ENCODE results near the gene RAB11FIP3. TPM values are rescaled to one million over a fixed set of nuclear protein-coding genes. Genes with fewer than 3 reads are reported as not detected.

Gene RAB11FIP3
- total and polyA plus RNA-seq, 12 donors: 12.7 to 63.4 (median 40.8) TPM

DNA sequence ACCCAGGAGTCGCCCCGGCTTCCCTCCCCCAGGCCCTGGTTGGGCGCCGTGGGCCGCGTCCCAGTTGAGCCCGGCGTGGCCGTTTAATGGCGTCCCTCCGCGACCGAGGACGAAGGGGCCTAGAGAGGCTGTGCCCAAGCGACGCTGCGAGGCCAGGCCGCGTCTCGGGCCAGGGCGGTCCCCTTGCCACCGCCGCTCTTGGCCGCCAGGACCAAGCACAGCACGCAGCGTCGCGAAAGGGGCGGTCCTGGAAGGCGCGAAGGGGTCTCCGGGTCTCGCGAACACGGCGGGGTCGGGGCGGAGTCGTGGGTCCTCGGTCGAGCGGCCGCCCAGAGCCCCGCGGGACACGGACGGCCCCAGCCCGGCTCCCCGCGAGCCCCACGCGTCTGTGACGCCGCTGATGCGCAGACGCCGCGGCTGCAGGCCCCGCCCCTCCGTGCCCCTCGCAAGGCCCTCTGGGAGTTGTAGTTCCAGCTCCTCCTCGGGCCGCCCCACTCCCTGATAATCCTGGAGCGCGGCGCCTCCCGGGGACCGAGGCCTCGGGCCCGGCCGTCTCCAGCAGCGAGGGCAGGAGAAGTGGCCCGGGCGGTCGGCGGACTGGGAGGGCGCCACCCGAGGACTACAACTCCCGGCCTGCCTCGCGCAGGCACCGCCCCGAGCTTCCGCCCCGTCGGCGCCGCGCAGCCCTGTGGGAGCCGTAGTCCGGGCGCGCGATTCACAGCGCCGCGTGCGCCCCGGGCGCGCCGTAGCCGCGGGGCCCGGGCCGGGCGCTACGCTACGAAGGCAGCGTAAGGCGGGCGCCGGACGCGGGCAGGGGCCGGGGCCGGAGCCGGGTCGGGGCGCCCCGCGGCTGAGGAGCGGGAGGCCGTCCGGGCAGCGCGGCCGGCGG is 101.8 kb downstream of the RAB11FIP3 start, which contains the start of gene CAPN15:
Gene CAPN15, plus strand, starts transcription at position 698 of the 889 bp plus-strand sequence. CDS start 19,127 bp downstream, outside the sequence.
- Histone ChIP-seq H3K4me1 (replicated peaks in 1 of 2) (peaks cover 29 to 43% of the 10 kb centered on the region in 2 donors), H3K27me3 (no peaks in the 10 kb centered on the region), H3K9me3 (replicated peaks in 1 of 3) (no peaks in the 10 kb centered on the region), H3K36me3 (replicated peaks in 1 of 2) (no peaks in the 10 kb centered on the region), H3K4me3 (peak within 1 kb of the TSS; percentile 48 to 68 (median 54)), H3K27ac (peak within 1 kb of the TSS; percentile 89 to 99 (median 97))
- 0 to 2% (median 0%) methylated on average over 10 to 121 of the region's 129 CpGs for WGBS, 4 donors
- TF ChIP-seq, protein P1, sequence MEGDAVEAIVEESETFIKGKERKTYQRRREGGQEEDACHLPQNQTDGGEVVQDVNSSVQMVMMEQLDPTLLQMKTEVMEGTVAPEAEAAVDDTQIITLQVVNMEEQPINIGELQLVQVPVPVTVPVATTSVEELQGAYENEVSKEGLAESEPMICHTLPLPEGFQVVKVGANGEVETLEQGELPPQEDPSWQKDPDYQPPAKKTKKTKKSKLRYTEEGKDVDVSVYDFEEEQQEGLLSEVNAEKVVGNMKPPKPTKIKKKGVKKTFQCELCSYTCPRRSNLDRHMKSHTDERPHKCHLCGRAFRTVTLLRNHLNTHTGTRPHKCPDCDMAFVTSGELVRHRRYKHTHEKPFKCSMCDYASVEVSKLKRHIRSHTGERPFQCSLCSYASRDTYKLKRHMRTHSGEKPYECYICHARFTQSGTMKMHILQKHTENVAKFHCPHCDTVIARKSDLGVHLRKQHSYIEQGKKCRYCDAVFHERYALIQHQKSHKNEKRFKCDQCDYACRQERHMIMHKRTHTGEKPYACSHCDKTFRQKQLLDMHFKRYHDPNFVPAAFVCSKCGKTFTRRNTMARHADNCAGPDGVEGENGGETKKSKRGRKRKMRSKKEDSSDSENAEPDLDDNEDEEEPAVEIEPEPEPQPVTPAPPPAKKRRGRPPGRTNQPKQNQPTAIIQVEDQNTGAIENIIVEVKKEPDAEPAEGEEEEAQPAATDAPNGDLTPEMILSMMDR (IDR thresholded peaks at IDR 0.05): peak in 5 of 6 experiments; percentile 29 to 72 (median 47)
- TF ChIP-seq POLR2A (IDR thresholded peaks at IDR 0.05): peak; percentile 80 to 81
- intact Hi-C loops (cut with DNase I): loop anchor here (10.0 kb wide), 2 partner anchors 92 to 132 kb away; partner anchors contain the start of gene NME4 (in 1 of the 2)
- DNase-seq: peak; percentile 86 to 93 (median 89)

DNA sequence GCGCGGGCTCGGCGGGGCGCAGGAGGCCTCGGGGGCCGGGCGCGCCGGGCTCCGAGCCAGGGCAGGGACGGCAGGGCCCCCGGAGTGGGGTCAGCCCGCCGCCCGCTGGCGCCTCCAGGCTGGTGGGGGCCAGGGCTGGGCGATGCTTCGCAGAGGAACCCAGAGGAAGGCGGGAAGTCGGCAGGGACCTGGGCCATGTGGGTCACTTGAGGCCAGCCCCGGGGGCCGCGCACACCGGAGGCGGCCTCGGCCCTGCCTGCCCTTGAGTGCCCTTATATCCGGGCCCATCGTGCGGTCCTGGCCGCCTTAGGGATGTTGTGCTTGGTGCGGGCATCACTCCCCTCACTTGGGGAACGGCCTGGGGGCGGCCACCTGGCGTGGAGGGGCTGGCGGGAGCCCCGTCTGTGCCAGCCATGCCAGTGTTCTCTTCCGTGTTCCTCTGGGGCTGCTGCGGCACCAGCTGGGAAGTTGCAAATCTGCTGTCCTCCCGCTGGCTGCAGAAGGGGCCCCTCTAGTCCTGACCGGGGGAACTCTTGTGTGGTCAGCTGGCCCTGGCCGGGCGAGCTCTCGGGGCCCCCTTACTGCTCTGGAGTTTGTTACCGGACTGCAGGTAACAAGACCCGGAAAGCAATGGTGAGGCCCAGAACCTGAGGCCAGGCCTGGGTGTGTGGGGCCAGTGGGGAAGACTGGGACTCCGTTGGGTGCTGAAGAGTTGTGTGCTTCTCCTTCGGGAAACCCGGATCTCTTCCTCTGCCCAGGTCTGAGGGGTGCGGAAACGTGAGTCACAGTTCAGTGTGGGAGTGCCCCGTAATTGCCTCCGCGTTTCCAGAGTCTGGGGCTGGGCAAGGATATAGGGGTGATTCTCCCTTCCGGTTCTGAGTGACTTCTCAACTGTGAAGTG is 102.9 kb downstream of the RAB11FIP3 start:
- Histone ChIP-seq H3K27me3 (no peaks in the 10 kb centered on the region), H3K4me3 (peak overlapping the region; percentile 37 to 68 (median 53)), H3K9me3 (replicated peaks in 1 of 3) (no peaks in the 10 kb centered on the region), H3K36me3 (replicated peaks in 1 of 2) (no peaks in the 10 kb centered on the region), H3K27ac (peak overlapping the region; percentile 34 to 97 (median 59)), H3K4me1 (replicated peaks in 1 of 2) (peaks cover 29 to 46% of the 10 kb centered on the region in 2 donors)
- peak in 1 of 2 donors; percentile 16 for TF ChIP-seq POLR2A (IDR thresholded peaks at IDR 0.05)
- TF ChIP-seq, protein P1 (IDR thresholded peaks at IDR 0.05): no peak
- intact Hi-C loops (cut with DNase I): loop anchor here (10.0 kb wide), 2 partner anchors 94 to 134 kb away; partner anchors contain the start of gene NME4 (in 1 of the 2)
- WGBS, 4 donors: 1 to 22% (median 4%) methylated on average over 8 to 55 of the region's 55 CpGs
- DNase-seq: peak in 5 of 7 donors; percentile 43 to 54 (median 48)

DNA sequence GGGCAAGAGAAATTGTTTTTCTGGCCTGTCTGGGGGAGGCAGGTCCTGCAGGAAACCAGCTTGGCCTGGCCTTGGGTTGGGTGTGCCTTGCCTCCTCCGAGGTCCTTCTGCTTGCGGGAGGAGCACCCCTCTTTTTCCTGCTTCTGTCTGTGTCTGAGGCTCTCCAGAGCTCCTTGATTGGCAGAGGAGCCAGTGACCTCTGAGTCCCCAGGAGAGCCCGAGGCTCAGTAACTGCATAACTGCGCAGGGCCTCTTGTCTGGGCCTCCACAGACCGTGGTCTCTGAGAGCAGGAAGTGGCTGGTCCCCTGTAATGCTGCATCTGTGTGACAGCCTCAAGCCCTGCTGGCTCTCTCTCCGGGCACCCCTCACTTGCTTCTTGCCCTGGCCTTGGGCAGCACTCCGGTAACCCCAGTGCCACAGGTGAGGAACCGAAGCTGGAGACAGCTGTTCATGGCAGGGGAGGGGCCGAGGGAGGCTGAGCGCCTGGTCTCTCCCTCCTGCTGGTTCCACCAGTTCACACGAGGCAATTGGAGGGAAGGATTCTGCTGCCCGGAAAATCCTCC is 103.6 kb downstream of the RAB11FIP3 start:
- peak overlapping the region in 2 of 4 donors; percentile 19 to 68 for H3K4me3 ChIP-seq
- no peak for DNase-seq
- no peaks in the 10 kb centered on the region for H3K36me3 ChIP-seq (replicated peaks in 1 of 2)
- H3K4me1 ChIP-seq (replicated peaks in 1 of 2): peaks cover 36 to 52% of the 10 kb centered on the region in 2 donors
- H3K9me3 ChIP-seq (replicated peaks in 1 of 3): no peaks in the 10 kb centered on the region
- 45 to 61% (median 51%) methylated on average over 2 to 12 of the region's 12 CpGs; no CpG with 5 or more reads in 1 of the 4 donors for WGBS, 4 donors
- H3K27ac ChIP-seq: peak overlapping the region in 3 of 5 donors; percentile 34 to 97 (median 60)
- no peaks in the 10 kb centered on the region for H3K27me3 ChIP-seq
- intact Hi-C loops (cut with DNase I): loop anchor here (10.0 kb wide), 2 partner anchors 94 to 134 kb away; partner anchors contain the start of gene NME4 (in 1 of the 2)
- TF ChIP-seq POLR2A (IDR thresholded peaks at IDR 0.05): no peak
- TF ChIP-seq, protein P1 (IDR thresholded peaks at IDR 0.05): no peak

Measured in adrenal gland (tissue), 12 donors.